Esophagus (tissue), 2 donors: ENCODE results near the gene SMIM23. TPM values are rescaled to one million over a fixed set of nuclear protein-coding genes. Genes with fewer than 3 reads are reported as not detected.

Experiments
- H3K27ac ChIP-seq, 2 donors: one replicate each; pipeline ENCODE4 v1.5.1; 2013; ENCODE audit warnings: low read depth in 2 of 2, mild to moderate bottlenecking in 2 of 2, inconsistent platforms in 1 of 2, low read length in 1 of 2, moderate library complexity in 1 of 2
- H3K27me3 ChIP-seq, 2 donors: one replicate each; pipeline ENCODE4 v1.6.1; 2013; ENCODE audit warnings: low read length in 2 of 2, control low read depth in 1 of 2, mild to moderate bottlenecking in 1 of 2; ENCODE audit not compliant: insufficient read depth in 2 of 2, control insufficient read depth in 1 of 2
- H3K36me3 ChIP-seq, 2 donors: one replicate each; pipeline ENCODE4 v1.6.1; 2013; ENCODE audit warnings: low read length in 1 of 2; ENCODE audit not compliant: control insufficient read depth in 2 of 2, insufficient read depth in 2 of 2
- H3K4me1 ChIP-seq, 2 donors: one replicate each; pipeline ENCODE4 v1.6.1; 2013; ENCODE audit warnings: low read length in 1 of 2; ENCODE audit not compliant: control insufficient read depth in 2 of 2, insufficient read depth in 2 of 2
- H3K4me3 ChIP-seq, 2 donors: one replicate each; pipeline ENCODE4 v1.5.1; 2013; ENCODE audit warnings: low read length in 2 of 2, mild to moderate bottlenecking in 2 of 2, low read depth in 1 of 2, moderate library complexity in 1 of 2
- H3K9me3 ChIP-seq, 2 donors: one replicate each; pipeline ENCODE4 v1.6.1; 2013; ENCODE audit warnings: mild to moderate bottlenecking in 2 of 2, low read depth in 1 of 2, low read length in 1 of 2, moderate library complexity in 1 of 2; ENCODE audit not compliant: control insufficient read depth in 2 of 2, insufficient read depth in 1 of 2
- WGBS, 2 donors: extraction: QIAGEN DNeasy Blood & Tissue Kit; methylation state at CpG; one replicate each; pipeline ENCODE4 v1.1.7; 2013; 5-methylcytosine and 5-hydroxymethylcytosine counted together
- polyA plus RNA-seq, 2 donors: library from polyadenylated mRNA; stranded (reverse); fragments of 200-250 nt; gene quantifications; one replicate each; pipeline ENCODE4 v1.2.3, GENCODE V29; 2013
- donor health status: healthy with polysubstance abuse.
- donor health status: Bipolar disorder and iron deficiency.

Gene SMIM23
- polyA plus RNA-seq: not detected

- Histone ChIP-seq H3K4me1 (no peaks in the 10 kb centered on the region), H3K27me3 (no peaks in the 10 kb centered on the region), H3K4me3 (no peak within 1 kb of the TSS), H3K27ac (no peak within 1 kb of the TSS), H3K36me3 (no peaks in the 10 kb centered on the region), H3K9me3 (no peaks in the 10 kb centered on the region)
Observed at GRCh38 chr5:171785517-171785916, at the start of gene SMIM23. Gene SMIM23, plus strand, starts transcription at chr5:171785817. Its CDS starts 55 bp downstream, at chr5:171785872.

- no peak overlapping the region for H3K4me3 ChIP-seq
- WGBS, 2 donors: 43 to 50% methylated on average over 11 of the region's 11 CpGs
Observed at GRCh38 chr5:171736976-171737891, 48.4 kb upstream of the SMIM23 start.

GRCh38 chr5:171738501-171738900, 47.1 kb upstream of the SMIM23 start:
- WGBS, 2 donors: 83 to 86% methylated on average over 8 of the region's 8 CpGs
- Histone ChIP-seq H3K27me3 (no peaks in the 10 kb centered on the region), H3K36me3 (no peaks in the 10 kb centered on the region), H3K9me3 (no peaks in the 10 kb centered on the region), H3K27ac (no peak overlapping the region), H3K4me1 (no peaks in the 10 kb centered on the region), H3K4me3 (no peak overlapping the region)

More at GRCh38 chr5:171736976-171737891, 48.4 kb upstream of the SMIM23 start:
- Histone ChIP-seq H3K27me3 (no peaks in the 10 kb centered on the region), H3K9me3 (no peaks in the 10 kb centered on the region), H3K4me1 (no peaks in the 10 kb centered on the region), H3K36me3 (no peaks in the 10 kb centered on the region), H3K27ac (no peak overlapping the region)

GRCh38 chr5:171739271-171739670, 46.3 kb upstream of the SMIM23 start:
- no peak overlapping the region for H3K27ac ChIP-seq
- no peaks in the 10 kb centered on the region for H3K36me3 ChIP-seq
- WGBS, 2 donors: 92% methylated on average over 6 of the region's 6 CpGs
- no peaks in the 10 kb centered on the region for H3K27me3 ChIP-seq
- H3K4me1 ChIP-seq: no peaks in the 10 kb centered on the region
- H3K9me3 ChIP-seq: no peaks in the 10 kb centered on the region
- H3K4me3 ChIP-seq: no peak overlapping the region

GRCh38 chr5:171743436-171744076, 42.1 kb upstream of the SMIM23 start:
- H3K27me3 ChIP-seq: no peaks in the 10 kb centered on the region
- H3K4me1 ChIP-seq: peaks cover 0 to under 1% of the 10 kb centered on the region in 2 donors
- no peak overlapping the region for H3K4me3 ChIP-seq
- no peaks in the 10 kb centered on the region for H3K36me3 ChIP-seq
- 73 to 78% methylated on average over 6 of the region's 6 CpGs for WGBS, 2 donors
- no peak overlapping the region for H3K27ac ChIP-seq
- H3K9me3 ChIP-seq: no peaks in the 10 kb centered on the region

GRCh38 chr5:171744264-171744663, 41.4 kb upstream of the SMIM23 start:
- H3K27me3 ChIP-seq: no peaks in the 10 kb centered on the region
- no peak overlapping the region for H3K4me3 ChIP-seq
- no peaks in the 10 kb centered on the region for H3K9me3 ChIP-seq
- no peaks in the 10 kb centered on the region for H3K36me3 ChIP-seq
- peaks cover 0 to 3% of the 10 kb centered on the region in 2 donors for H3K4me1 ChIP-seq
- WGBS, 2 donors: 91 to 97% methylated on average over 2 of the region's 2 CpGs
- H3K27ac ChIP-seq: no peak overlapping the region

GRCh38 chr5:171744882-171745281, 40.7 kb upstream of the SMIM23 start:
- 98 to 100% methylated on average over 2 of the region's 2 CpGs for WGBS, 2 donors
- Histone ChIP-seq H3K9me3 (no peaks in the 10 kb centered on the region), H3K4me3 (no peak overlapping the region), H3K4me1 (peaks cover 0 to 3% of the 10 kb centered on the region in 2 donors), H3K36me3 (no peaks in the 10 kb centered on the region), H3K27me3 (no peaks in the 10 kb centered on the region), H3K27ac (no peak overlapping the region)

GRCh38 chr5:171745602-171746001, 40.0 kb upstream of the SMIM23 start:
- H3K9me3 ChIP-seq: no peaks in the 10 kb centered on the region
- H3K4me3 ChIP-seq: no peak overlapping the region
- peaks cover 0 to 3% of the 10 kb centered on the region in 2 donors for H3K4me1 ChIP-seq
- no peak overlapping the region for H3K27ac ChIP-seq
- H3K36me3 ChIP-seq: no peaks in the 10 kb centered on the region
- no peaks in the 10 kb centered on the region for H3K27me3 ChIP-seq
- 82 to 87% methylated on average over 5 of the region's 5 CpGs for WGBS, 2 donors

GRCh38 chr5:171747061-171747859, 38.4 kb upstream of the SMIM23 start:
- WGBS, 2 donors: 56 to 66% methylated on average over 7 of the region's 7 CpGs
- H3K9me3 ChIP-seq: no peaks in the 10 kb centered on the region
- H3K27ac ChIP-seq: no peak overlapping the region
- no peaks in the 10 kb centered on the region for H3K36me3 ChIP-seq
- H3K4me3 ChIP-seq: no peak overlapping the region
- peaks cover 0 to 3% of the 10 kb centered on the region in 2 donors for H3K4me1 ChIP-seq
- no peaks in the 10 kb centered on the region for H3K27me3 ChIP-seq
